Measurements from ENCODE around the gene FAM184A. TPM values are rescaled to one million over a fixed set of nuclear protein-coding genes. Genes with fewer than 3 reads are reported as not detected.

The FAM184A gene
- total and polyA plus RNA-seq, 2 donors (not counting 3 experiments of a cell fraction or from before 2014, with no cell fraction given), result 0.04 to 0.84 TPM

GRCh38 chr6:119043265-119043664 lies 35.2 kb downstream of the FAM184A start:
- no peak overlapping the region for H2AFZ ChIP-seq (ENCODE audit: low read depth, low read length)
- no peaks in the 10 kb centered on the region for H3K9me3 ChIP-seq (replicated peaks; ENCODE audit: control insufficient read depth, insufficient read depth, low read length)
- ChIA-PET CTCF (interaction anchor here (1.3 kb wide), 1 partner anchor 67 kb away, joined by 3 read pairs; no protein-coding TSS in a partner anchor), POLR2A (no interaction called here)
- H3K36me3 ChIP-seq (ENCODE audit: control insufficient read depth in 2 of 2, extremely low read depth in 1 of 2, insufficient read depth in 2 of 2, low read length in 2 of 2), result no peaks in the 10 kb centered on the region
- H3K9ac ChIP-seq (replicated peaks; ENCODE audit: extremely low read depth, insufficient read depth, low read length), result no peak overlapping the region
- dilution Hi-C loops (cut with MboI; ENCODE audit: extremely low pct_ligation_motif_present, low sequenced_read_pairs) (no loop called here), intact Hi-C loops (cut with micrococcal nuclease) (no loop called here)
- FAIRE-seq (no peak), DNase-seq (ENCODE audit: low read depth, low spot score) (no peak)
- TF ChIP-seq POLR2A (IDR thresholded peaks at IDR 0.05; ENCODE audit: low read depth, low read length), result no peak
- no peak for TF ChIP-seq JUN (IDR thresholded peaks at IDR 0.05; ENCODE audit: borderline replicate concordance, insufficient read depth, insufficient read length, low read depth)
- no peak for TF ChIP-seq MAX (IDR thresholded peaks at IDR 0.05; ENCODE audit: insufficient read depth, insufficient read length)
- no peak for TF ChIP-seq MYC (IDR thresholded peaks at IDR 0.05; ENCODE audit: low read depth, low read length)
- TF ChIP-seq FOS (IDR thresholded peaks at IDR 0.05; ENCODE audit: borderline replicate concordance, insufficient read depth, low read length), result no peak
- TF ChIP-seq EZH2 (IDR thresholded peaks at IDR 0.05; ENCODE audit: borderline replicate concordance, low read depth, low read length, severe bottlenecking), result no peak
- no peak for TF ChIP-seq CTCF (IDR thresholded peaks at IDR 0.05; ENCODE audit: extremely low read depth in 1 of 2, insufficient read depth in 1 of 2, low read depth in 1 of 2, low read length in 2 of 2)
- TF ChIP-seq POLR2AphosphoS5 (IDR thresholded peaks at IDR 0.05; ENCODE audit: insufficient read depth, low read depth, low read length), result no peak
- TF ChIP-seq GATA2 (IDR thresholded peaks at IDR 0.05; ENCODE audit: insufficient read depth, insufficient read length, low read depth, low read length), result no peak
- no peaks in the 10 kb centered on the region for H3K27me3 ChIP-seq (ENCODE audit: control insufficient read depth in 2 of 2, insufficient read depth in 2 of 2, low read length in 2 of 2)
- H3K9me1 ChIP-seq (replicated peaks; ENCODE audit: control insufficient read depth, extremely low read depth, insufficient read depth, low read length), result no peaks in the 10 kb centered on the region
- no peak overlapping the region for H3K4me2 ChIP-seq (ENCODE audit: insufficient read depth, low read length)
- H4K20me1 ChIP-seq (replicated peaks; ENCODE audit: control insufficient read depth, extremely low read depth, insufficient read depth, low read length), result no peaks in the 10 kb centered on the region
- BruUV-seq (replicated peaks), result no TSS peak
- no peak overlapping the region for H3K27ac ChIP-seq (ENCODE audit: insufficient read depth, low read depth, low read length)
- no peaks in the 10 kb centered on the region for H3K79me2 ChIP-seq (ENCODE audit: control insufficient read depth, insufficient read depth, low read length)
- H3K4me3 ChIP-seq (replicated peaks in 1 of 3; ENCODE audit: insufficient read depth in 1 of 3, low read depth in 1 of 3, low read length in 3 of 3), result no peak overlapping the region
- H3K4me1 ChIP-seq (ENCODE audit: control insufficient read depth, extremely low read depth, insufficient read depth, low read length), result no peaks in the 10 kb centered on the region

All from endothelial cell of umbilical vein (primary cell).